HG02759 (cell line): ENCODE measurements around the gene CD226.
"Not testable (repeated sequence)": the region's sequence is repeated elsewhere in the genome, so short reads cannot be mapped to it uniquely, and the experiment has no call there.

Source experiments
- ATAC-seq: cut with Tn5 transposase; IDR thresholded peaks from one replicate; pipeline ENCODE4 v1.9.1; 2021; ENCODE audit warnings: mild to moderate bottlenecking, moderate library complexity; ENCODE audit not compliant: unreplicated experiment

The CD226 gene

DNA sequence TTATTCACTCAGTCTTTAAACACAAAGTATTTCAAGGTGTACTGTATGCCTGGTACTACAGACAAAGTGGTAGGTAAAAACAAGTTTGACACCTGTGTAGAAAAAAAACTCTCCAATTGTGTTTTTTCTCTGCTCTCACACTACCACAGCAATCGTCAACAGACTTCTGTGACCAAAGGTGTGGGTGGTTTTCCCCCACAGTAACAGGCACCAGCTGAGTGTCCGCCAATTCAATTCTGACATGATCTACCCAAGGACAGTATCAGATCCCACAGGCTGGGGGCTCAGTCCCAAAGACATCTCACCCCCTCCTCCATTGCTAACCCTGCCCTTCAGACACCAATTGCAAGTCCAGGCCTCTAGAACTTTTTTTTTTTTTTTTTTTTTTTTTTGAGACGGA lies 71.2 kb downstream of the CD226 start:
- ATAC-seq, result no peak

- no peak for ATAC-seq
Measured at GRCh38 chr18:69874058-69874457, 73.6 kb downstream of the CD226 start.

DNA sequence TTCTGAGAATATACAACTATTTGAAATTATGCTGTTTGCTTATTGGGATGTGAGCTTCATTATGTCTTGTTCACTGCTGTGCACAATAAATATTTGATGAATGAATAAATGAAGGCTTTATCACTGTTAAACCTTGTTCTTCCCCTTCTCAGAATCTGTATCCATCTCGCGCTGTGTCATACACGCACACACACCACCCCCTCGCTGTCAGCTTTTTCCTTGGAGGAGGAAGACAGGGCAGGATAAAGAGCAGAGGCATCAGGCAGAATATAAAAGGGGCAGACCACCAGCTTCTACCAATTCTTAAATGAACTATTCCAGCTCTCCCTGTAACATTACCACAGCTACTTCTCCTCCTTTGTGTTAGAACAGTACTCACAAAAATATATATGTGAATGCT lies 75.0 kb downstream of the CD226 start:
- no peak for ATAC-seq

DNA sequence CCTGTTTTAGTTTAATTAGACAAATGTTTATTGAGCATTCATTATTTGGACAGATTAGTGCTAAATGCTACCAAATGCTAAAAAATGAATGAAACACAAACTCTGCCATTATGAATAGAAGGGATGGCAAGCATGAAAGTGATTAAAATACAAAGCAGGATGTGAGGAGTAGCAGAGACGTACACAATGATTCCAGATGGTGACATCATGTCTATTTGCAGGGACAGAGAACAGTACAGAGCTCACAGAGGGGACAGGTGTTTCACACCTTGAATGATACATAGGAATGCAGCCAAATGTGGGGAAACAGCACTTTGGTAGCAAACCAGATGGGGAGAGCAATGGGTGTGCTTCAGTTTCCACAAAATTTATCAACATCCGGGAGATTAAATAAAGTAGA lies 76.3 kb downstream of the CD226 start:
- no peak for ATAC-seq

- ATAC-seq, result no peak
Measured at GRCh38 chr18:69870736-69871135, 76.9 kb downstream of the CD226 start.

GRCh38 chr18:69866212-69866611 lies 81.5 kb downstream of the CD226 start:
- ATAC-seq, result no peak

GRCh38 chr18:69865776-69866175 lies 81.9 kb downstream of the CD226 start:
- ATAC-seq, result no peak

DNA sequence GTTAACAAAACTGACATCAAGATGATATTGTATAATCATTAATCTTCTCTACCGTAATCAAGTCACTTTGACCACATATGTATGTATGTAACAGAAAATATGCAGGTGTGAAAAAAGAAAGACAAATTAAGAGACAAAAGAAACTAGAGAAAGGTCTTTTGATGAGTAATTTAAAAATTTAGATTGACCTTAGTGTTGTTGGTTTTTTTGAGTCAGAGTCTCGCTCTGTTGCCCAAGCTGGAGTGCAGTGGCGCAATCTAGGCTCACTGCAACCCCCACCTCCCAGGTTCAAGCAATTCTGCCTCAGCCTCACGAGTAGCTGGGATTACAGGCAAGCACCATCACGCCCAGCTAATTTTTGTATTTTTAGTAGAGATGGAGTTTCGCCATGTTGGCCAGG lies 82.9 kb downstream of the CD226 start:
- ATAC-seq, result peak; percentile 93

GRCh38 chr18:69858897-69859296 lies 88.8 kb downstream of the CD226 start:
- ATAC-seq, result no peak

GRCh38 chr18:69854455-69854854 lies 93.2 kb downstream of the CD226 start:
- ATAC-seq, result no peak

DNA sequence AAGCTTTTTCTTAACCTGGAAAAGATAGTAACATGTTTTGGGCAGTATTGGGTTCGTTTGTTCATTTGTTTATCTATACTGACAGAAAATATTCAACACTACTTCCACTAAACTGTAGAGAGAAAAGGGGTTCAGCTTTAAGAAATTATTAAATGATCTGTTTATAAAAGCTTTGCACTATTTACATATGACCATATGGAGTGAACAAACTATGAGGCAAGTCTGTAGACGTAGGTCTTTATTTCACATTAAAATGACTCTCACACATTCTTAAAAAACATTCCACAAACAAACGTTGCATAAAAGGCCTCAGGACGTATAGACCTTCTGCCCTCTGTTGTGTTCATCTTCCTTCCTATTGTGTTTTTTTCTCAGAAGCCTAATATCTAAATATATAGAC lies 94.6 kb downstream of the CD226 start:
- ATAC-seq, result no peak

DNA sequence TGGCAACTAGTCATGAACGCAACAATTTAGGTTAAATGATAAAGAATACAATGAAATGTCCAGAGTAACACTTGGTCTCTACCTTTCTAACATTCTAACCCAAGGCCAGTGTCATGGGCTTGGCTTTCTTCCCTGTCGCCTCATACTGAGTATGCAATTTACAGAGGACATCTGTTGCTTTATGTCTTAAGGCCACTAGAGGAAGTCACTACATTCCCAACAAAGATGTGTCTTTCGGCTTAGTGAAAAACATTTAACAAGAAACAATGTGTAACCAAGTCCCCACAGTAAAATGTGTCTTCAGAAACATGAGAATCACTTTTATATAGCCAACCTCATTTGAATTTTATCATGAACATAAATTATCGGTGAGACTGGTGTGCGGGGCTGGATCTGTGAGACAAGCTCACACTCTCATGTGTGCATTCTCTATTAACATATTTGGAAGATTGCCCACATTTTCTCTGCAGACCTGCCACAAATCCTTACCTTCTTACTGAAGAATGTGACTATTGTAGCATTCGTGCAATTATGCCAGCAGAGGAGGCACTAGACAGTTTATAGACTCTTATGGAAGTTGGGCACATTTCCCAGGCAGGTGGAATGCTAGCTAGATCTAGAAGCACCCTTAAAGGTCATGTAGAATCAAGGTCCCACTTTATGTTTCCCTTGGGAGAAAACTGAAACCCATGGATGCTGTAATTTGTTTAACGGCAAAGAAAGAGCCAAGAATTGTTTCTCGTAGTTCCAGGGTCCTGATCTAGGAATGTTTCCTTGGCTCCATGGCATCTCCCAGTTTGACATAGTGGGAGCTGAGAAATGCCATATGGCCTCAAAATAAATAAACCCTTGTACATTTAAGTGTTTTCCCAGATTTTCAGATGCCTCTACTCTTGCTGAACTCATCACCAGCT lies 101.8 kb downstream of the CD226 start:
- ATAC-seq, result no peak

DNA sequence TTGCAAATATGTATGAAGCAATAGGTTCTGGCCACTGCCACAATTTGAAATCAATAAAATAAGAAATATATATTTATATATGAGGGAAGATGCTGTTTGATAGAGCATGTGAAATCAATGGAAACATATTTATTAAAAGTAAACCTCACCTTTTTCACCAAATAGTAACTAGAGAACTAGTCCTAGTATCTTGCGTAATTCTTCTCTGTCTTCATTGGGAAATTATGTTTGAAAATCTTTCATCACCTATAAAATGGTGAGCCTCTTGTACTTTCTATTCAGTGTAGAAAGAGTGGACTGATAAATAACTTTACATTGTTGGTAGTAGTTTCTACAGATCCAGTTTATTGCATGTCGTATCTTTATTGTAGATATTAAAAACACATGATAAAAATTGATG lies 103.0 kb downstream of the CD226 start:
- ATAC-seq, result no peak

DNA sequence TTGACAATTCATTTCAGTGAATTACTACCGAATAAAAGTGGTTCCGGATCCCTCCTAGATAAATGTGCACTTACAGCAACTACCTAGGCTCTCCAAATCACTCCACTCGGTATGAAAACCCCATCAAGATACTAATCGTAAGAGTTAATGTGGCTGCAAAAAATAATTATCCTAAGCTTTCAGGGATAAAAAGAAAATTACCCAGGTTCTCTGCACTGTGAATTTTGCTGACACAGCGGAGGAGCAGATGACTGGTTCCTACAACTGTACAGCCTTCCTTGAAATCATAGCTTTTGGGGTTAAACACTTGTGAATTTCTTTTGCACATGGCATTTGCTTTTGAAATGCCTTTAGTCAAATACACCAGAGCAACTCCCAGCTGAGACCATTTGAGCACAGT lies 104.7 kb downstream of the CD226 start:
- ATAC-seq, result no peak

- no peak for ATAC-seq
Measured at GRCh38 chr18:69841117-69841516, 106.6 kb downstream of the CD226 start.

- ATAC-seq, result no peak
Measured at GRCh38 chr18:69840445-69840844, 107.2 kb downstream of the CD226 start.

DNA sequence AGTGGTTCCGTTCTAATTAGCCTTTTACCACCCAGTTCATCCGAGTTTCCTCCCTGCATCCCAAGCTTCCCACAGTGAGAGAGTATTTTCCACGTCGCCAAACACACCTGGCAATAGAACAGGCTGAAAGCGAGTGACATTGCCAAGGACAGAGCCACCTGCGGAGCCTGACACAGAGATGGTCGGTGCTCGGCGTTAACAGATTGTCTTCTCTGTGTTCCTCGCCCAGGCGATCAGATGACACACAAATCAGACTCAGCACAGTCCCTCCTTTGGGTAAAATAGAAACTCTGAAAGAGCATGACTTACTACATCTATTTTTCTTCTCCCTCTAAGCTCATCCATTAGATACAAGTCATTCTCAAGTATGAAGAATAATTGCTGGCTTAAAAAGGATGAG lies 107.7 kb downstream of the CD226 start:
- ATAC-seq, result no peak

GRCh38 chr18:69839497-69839896 lies 108.2 kb downstream of the CD226 start:
- no peak for ATAC-seq

DNA sequence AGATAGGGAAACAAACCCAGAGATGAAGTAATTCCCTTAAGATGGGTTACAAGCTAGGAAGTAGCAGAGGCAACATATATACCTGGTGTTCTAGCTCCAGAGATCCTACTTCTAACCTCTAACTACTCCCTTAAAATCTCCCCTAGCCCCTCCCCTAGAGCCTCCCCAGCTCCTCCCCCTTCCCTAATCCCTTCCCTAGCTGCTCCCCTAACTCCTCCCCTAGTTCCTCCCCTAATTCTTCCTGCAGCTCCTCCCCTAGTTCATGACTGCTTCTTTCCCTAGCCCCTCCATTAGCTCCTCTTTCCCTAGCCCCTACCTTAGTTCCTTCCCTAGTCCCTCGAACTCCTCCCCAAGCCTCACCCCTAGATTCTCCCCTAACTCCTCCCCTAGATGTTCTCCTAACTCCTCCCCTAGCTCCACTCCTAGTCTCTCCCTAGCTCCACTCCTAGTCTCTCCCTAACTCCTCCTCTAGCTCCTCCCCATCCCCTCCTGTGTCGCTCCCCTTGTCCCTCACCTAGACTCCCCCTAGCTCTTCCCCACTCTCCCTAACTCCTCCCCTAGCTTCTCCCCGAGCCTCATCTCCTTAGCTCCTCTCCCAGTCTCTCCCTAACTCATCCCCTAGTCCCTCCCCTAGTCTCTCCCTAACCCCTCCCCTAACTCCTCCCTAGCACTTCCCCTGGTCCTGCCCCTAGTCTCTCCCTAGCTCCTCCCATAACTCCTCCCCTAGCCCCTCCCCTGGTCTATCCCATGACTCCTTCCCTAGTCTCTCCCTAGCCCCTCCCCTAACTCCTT lies 108.9 kb downstream of the CD226 start:
- no peak for ATAC-seq

DNA sequence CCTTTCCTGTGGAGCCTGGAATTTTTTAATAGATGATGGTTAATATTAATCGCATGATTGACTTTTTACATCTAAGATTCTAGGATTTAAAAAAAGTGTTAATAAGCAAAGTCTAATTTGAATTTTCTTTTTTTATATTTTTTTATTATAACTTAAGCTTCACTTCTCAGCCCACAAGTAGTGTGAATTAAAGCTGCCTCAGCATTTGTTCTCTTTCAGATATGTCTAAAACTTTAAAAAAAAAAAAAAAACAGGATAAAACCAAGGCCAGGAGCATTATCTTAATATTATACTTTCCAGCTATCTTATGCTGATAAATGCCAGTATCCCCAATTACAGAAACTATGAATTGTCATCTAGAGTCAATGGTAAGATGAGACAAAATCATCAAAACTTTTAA lies 109.7 kb downstream of the CD226 start:
- no peak for ATAC-seq

DNA sequence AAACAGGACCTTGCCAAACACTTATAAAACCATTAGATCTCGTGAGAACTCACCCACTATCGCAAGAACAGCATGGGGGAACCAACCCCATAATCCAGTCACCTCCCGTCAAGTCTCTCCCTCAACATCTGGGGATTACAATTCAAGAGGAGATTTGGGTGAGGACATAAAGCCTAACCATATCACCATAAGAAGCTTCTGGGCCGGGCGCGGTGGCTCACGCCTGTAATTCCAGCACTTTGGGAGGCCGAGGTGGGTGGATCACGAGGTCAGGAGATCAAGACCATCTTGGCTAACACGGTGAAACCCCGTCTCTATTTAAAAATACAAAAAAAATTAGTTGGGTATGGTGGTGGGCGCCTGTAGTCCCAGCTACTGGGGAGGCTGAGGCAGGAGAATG lies 112.7 kb downstream of the CD226 start:
- not testable (repeated sequence) for ATAC-seq

DNA sequence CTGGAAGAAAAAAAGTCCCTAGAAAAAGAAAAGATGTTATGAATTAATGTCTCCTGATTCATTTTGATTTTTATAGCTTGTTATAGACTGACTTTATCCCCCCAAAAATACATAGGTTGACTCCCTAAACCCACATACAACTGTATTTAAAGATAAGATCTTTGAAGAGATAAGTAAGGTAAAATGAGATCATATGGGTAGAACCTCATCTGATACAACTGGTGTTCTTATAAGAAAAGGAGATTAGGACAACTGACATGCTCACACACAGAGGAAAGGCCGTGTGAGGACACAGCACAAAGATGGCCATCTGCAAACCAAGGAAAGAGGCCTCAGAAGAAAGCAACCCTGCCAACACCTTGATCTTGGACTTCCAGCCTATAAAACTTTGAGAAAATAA lies 117.5 kb downstream of the CD226 start:
- no peak for ATAC-seq
